OCI-LY1 (cell line): ENCODE data around the gene SLC24A4.

Experiments
- EZH2 ChIP-seq: fragments of 200-600 bp; sonication (generic), shearing (Covaris generic); IDR thresholded peaks from 2 replicates; pipeline ENCODE4 v1.8.0; 2017; ENCODE audit warnings: borderline replicate concordance, mixed run types, mild to moderate bottlenecking, antibody characterized with exemption, low read length, moderate library complexity, mixed read lengths
- TF ChIP-seq, protein P1 (sequence below): fragments of 200-600 bp; sonication (generic), shearing (Covaris generic); IDR thresholded peaks from 2 replicates; pipeline ENCODE4 v1.5.1; 2017; ENCODE audit warnings: mild to moderate bottlenecking, antibody characterized with exemption, low read length, moderate library complexity, mixed read lengths

GRCh38 chr14:92521058-92521415, 198.1 kb downstream of the SLC24A4 start:
- TF ChIP-seq, protein P1, sequence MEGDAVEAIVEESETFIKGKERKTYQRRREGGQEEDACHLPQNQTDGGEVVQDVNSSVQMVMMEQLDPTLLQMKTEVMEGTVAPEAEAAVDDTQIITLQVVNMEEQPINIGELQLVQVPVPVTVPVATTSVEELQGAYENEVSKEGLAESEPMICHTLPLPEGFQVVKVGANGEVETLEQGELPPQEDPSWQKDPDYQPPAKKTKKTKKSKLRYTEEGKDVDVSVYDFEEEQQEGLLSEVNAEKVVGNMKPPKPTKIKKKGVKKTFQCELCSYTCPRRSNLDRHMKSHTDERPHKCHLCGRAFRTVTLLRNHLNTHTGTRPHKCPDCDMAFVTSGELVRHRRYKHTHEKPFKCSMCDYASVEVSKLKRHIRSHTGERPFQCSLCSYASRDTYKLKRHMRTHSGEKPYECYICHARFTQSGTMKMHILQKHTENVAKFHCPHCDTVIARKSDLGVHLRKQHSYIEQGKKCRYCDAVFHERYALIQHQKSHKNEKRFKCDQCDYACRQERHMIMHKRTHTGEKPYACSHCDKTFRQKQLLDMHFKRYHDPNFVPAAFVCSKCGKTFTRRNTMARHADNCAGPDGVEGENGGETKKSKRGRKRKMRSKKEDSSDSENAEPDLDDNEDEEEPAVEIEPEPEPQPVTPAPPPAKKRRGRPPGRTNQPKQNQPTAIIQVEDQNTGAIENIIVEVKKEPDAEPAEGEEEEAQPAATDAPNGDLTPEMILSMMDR = no peak
- TF ChIP-seq EZH2 = no peak
